Mononuclear cell (primary cell): ENCODE results near the gene FAAH2. TPM values are rescaled to one million over a fixed set of nuclear protein-coding genes. Genes with fewer than 3 reads are reported as not detected.

Experiments used
- H3K27me3 ChIP-seq: 2 replicates; pipeline ENCODE4 v1.6.0; 2011; ENCODE audit warnings: low read length, control low read depth; ENCODE audit not compliant: insufficient read depth
- H3K4me1 ChIP-seq: 2 replicates; pipeline ENCODE4 v1.5.1; 2011; ENCODE audit warnings: mild to moderate bottlenecking, low read length, control low read depth; ENCODE audit not compliant: insufficient read depth
- H3K4me3 ChIP-seq: 2 replicates; pipeline ENCODE4 v1.5.1; 2011; ENCODE audit warnings: mild to moderate bottlenecking, low read length, moderate library complexity
- H3K9me3 ChIP-seq: 2 replicates; pipeline ENCODE4 v1.5.1; 2011; ENCODE audit warnings: low read depth, mild to moderate bottlenecking, control low read depth, low read length
- total RNA-seq: library from RNA; depleted of rRNA; stranded (reverse); fragments of >200 nt; gene quantifications from one replicate; pipeline ENCODE4 v1.2.3, GENCODE V29; 2012

Gene FAAH2
- total RNA-seq, 1 donor: 7.9 TPM

DNA sequence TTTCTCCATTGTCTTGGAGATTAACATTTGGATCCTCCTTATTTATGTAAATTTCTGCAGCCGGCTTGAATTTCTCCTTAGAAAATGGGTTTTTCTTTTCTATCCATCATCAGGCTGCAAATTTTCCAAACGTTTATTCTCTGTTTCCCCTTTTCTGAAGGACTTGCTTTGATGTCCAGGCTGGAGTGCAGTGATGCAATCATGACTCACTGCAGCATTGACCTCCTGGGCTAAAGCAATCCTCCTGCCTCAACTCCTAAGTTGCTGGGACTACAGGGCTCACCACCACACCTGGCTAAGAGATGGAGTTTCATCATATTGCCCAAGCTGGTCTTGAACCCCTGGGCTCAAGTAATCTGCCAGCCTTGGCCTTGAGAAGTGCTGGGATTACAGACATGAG lies 161.3 kb downstream of the FAAH2 start:
- Histone ChIP-seq H3K27me3 (no peaks in the 10 kb centered on the region), H3K4me3 (no peak overlapping the region), H3K9me3 (no peaks in the 10 kb centered on the region), H3K4me1 (no peaks in the 10 kb centered on the region)

DNA sequence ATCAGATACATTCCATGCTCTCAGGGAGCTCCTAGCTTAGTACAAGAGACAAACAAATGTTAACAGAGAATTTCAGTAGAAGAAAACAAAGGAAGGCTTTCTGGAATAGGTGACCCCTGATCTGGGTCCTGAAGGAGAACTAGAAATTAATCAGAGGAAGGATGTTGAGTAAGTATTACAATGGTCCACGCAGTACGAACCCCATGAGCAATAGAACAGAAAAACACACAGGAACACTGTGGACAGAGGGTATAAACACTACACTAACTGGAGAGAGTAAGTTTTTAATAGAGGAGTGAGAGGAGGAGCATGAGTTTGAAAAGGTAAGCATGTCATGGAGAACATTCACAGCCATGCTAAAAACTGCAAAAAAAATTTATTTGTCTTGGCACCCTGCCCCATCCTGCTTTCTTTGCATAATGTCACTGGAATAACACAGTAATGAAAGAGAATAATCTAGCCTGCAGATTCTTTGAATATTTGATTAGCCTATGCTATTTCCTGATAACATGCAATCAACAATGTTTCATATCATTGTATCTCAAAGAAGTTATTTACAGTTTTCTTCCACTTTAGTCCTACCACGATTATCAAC lies 165.0 kb downstream of the FAAH2 start:
- H3K4me1 ChIP-seq: no peaks in the 10 kb centered on the region

DNA sequence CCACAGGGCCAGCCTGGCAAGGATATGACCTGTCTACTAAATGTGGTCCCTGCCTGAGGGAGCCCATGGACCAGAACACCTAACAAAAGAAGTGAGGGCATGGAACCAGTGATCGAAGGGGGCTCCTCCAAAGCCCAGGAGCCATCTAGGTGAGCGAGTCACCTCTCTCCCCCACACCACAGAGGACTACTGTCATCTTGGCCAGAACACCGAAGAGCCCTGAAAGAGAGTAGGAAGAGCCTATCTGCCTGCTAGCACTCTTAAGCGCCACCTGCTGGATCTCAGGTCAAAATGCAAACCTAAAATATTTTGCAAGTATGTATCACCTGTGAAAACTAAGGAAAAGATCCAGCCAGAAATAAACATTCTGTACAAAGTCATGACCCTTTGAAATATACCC lies 167.4 kb downstream of the FAAH2 start:
- H3K4me3 ChIP-seq: no peak overlapping the region
- H3K4me1 ChIP-seq: no peaks in the 10 kb centered on the region
- no peaks in the 10 kb centered on the region for H3K9me3 ChIP-seq
- no peaks in the 10 kb centered on the region for H3K27me3 ChIP-seq

More for the DNA sequence above, 165.0 kb downstream of the FAAH2 start:
- Histone ChIP-seq H3K9me3 (no peaks in the 10 kb centered on the region), H3K27me3 (no peaks in the 10 kb centered on the region), H3K4me3 (no peak overlapping the region)

DNA sequence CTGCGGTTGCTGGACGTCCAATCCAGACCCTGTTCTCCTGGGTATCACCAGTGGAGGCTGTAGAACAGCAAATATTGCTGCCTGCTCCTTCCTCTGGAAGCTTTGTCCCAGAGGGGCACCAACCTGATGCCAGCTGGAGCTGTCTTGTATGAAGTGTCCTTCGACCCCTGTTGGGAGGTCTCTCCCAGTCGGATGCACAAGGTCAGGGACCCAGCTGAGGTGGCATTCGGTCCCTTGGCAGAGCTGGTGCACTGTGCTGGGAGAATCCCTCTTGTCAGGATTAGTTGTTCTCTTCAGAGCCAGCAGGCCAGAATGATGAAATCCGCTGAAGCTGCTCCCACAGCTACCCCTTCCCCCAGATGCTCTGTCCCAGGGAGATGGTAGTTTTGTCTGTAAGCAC lies 195.0 kb downstream of the FAAH2 start:
- H3K4me3 ChIP-seq: no peak overlapping the region
- no peaks in the 10 kb centered on the region for H3K9me3 ChIP-seq
- no peaks in the 10 kb centered on the region for H3K4me1 ChIP-seq
- H3K27me3 ChIP-seq: no peaks in the 10 kb centered on the region

DNA sequence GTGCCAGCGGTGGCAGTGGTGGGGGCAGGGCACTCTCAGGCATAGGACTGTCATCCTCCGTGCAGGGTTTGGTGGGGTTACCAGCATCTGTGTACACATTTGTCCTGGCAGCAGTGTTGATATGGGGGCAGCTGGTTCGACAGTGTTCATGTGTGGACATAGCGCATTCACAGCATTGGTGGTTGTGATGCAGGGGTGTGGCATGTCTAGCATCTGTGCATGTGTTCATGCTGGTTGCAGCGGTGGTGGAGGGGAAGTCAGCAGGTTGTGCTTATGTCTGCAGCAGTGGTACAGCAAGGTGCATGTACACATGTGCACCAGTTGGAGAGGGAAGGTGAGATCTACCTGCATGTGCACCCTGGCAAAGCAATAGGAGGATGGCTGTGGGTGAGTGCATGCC lies 230.0 kb downstream of the FAAH2 start:
- Histone ChIP-seq H3K4me3 (no peak overlapping the region), H3K4me1 (no peaks in the 10 kb centered on the region), H3K27me3 (no peaks in the 10 kb centered on the region), H3K9me3 (no peaks in the 10 kb centered on the region)

DNA sequence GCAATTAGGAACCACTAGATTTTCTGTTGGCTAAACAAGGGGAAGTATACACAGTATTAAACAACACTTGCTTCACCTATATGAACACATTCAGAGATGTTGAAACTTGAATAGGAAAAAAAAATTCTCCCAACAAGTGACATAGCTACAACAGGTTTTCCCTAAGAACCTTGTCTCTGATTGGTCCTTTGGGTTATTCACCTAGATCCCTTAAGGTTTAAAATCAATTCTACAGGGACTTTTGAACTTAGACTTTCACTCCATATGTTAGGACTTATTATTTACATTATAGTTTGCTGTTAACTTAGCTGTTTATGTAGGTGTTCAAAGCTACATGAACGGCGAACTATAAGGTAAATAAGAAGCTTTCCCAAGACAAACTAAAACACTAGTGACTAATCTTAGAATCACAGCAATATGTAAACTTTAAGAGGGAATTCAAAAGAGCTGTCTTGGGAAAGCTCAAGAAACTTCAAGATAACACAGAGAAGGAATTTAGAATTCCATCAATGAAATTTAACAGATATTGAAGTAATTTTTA lies 233.1 kb downstream of the FAAH2 start:
- Histone ChIP-seq H3K9me3 (no peaks in the 10 kb centered on the region), H3K4me3 (no peak overlapping the region), H3K27me3 (no peaks in the 10 kb centered on the region), H3K4me1 (no peaks in the 10 kb centered on the region)

DNA sequence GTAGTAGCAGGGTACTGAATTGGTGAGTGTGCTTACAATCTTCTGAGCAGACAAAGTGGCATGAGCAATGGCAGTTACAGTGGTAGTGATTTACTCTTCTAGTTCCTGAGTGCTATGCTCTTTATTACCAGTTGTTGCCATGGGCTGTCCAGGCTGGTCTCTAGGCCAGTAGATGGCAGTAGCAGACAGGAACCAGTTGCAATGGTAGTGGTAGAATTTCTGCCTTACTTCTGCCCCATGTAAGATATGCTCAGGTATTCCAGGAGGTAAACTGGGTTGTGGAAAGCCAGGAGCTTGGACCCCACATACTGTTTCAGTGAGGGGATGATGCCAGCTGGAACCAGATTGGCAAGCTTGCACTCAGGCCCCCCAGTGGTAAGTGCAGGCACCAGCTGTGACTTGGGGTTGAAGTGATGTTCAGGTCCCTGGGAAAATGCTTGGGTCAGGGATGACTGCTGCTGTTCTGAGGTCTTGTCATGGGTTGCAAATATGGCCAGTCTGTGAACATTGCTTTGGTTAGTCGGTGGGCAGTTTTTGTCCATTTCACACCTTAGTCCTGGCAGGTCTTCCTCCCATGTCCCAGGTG lies 242.3 kb downstream of the FAAH2 start:
- no peak overlapping the region for H3K4me3 ChIP-seq
- no peaks in the 10 kb centered on the region for H3K9me3 ChIP-seq
- no peaks in the 10 kb centered on the region for H3K4me1 ChIP-seq
- H3K27me3 ChIP-seq: no peaks in the 10 kb centered on the region

Other genes with a start within 250 kb of the FAAH2 start
- 5.1 TPM for gene SPIN2B, start 165.2 kb upstream of the FAAH2 start, total RNA-seq
- gene SPIN2A, start 149.3 kb upstream of the FAAH2 start, total RNA-seq: 0.10 TPM